A673 (cell line): Measurements from ENCODE around the gene CCL13. TPM values are rescaled to one million over a fixed set of nuclear protein-coding genes. Genes with fewer than 3 reads are reported as not detected.

Source experiments
- Bru-seq: library from RNA; stranded (reverse); fragments of 400-500 nt; gene quantifications from one replicate; lab custom pipeline; 2021; lab: Mats Ljungman, UMichigan
- BruChase-seq, 2 experiments: library from RNA; stranded (reverse); fragments of 400-500 nt; gene quantifications; one replicate each; lab custom pipeline; 2021; lab: Mats Ljungman, UMichigan
- BruUV-seq: library from RNA; stranded (reverse); fragments of 400-500 nt; replicated peaks from 2 replicates; lab custom pipeline; 2021; lab: Mats Ljungman, UMichigan
- CTCF ChIA-PET: fragments of 300-600 bp; sonication (Branson Sonifier 250); formaldehyde crosslinking; loops from one replicate; lab custom pipeline; 2022; ENCODE audit warnings: antibody characterized with exemption; lab: Charles Lee
- POLR2A ChIA-PET: fragments of 300-600 bp; sonication (Branson Sonifier 250); formaldehyde crosslinking; loops from one replicate; lab custom pipeline; 2022; ENCODE audit warnings: antibody characterized with exemption; ENCODE audit not compliant: low non-redundant PET; lab: Charles Lee
- DNase-seq: peaks from one replicate; pipeline ENCODE4 v3.0.0-alpha.2; 2015; ENCODE audit warnings: low spot score
- H3K27ac ChIP-seq: fragments of 200-600 bp; sonication (generic); 2 replicates; pipeline ENCODE4 v1.5.1; 2016; ENCODE audit warnings: mixed run types, low read depth, mild to moderate bottlenecking, mixed read lengths, antibody characterized with exemption, low read length; ENCODE audit not compliant: poor library complexity, severe bottlenecking
- H3K27me3 ChIP-seq: fragments of 200-600 bp; sonication (generic); replicated peaks from 2 replicates; pipeline ENCODE4 v1.6.1; 2017; ENCODE audit warnings: mixed run types, low read depth, mild to moderate bottlenecking, mixed read lengths, antibody characterized with exemption, low read length; ENCODE audit not compliant: insufficient read depth, poor library complexity
- H3K36me3 ChIP-seq: fragments of 200-600 bp; sonication (generic); 2 replicates; pipeline ENCODE4 v1.6.1; 2016; ENCODE audit warnings: mixed run types, mild to moderate bottlenecking, mixed read lengths, antibody characterized with exemption, low read length; ENCODE audit not compliant: insufficient read depth, poor library complexity, severe bottlenecking
- H3K4me1 ChIP-seq: fragments of 200-600 bp; sonication (generic); 2 replicates; pipeline ENCODE4 v1.6.1; 2017; ENCODE audit warnings: mixed run types, mild to moderate bottlenecking, mixed read lengths, antibody characterized with exemption, low read length; ENCODE audit not compliant: insufficient read depth, poor library complexity, severe bottlenecking
- H3K4me3 ChIP-seq: fragments of 200-600 bp; sonication (generic); 2 replicates; pipeline ENCODE4 v1.5.1; 2016; ENCODE audit warnings: low read depth, mixed run types, mild to moderate bottlenecking, mixed read lengths, low read length; ENCODE audit not compliant: poor library complexity, severe bottlenecking
- H3K9me3 ChIP-seq: fragments of 200-600 bp; sonication (generic); 2 replicates; pipeline ENCODE4 v1.6.1; 2016; ENCODE audit warnings: mixed run types, low read depth, mild to moderate bottlenecking, mixed read lengths, antibody characterized with exemption, low read length; ENCODE audit not compliant: poor library complexity, severe bottlenecking
- EZH2 ChIP-seq: fragments of 200-600 bp; sonication (generic); IDR thresholded peaks from 2 replicates; pipeline ENCODE4 v1.6.1; 2017; ENCODE audit warnings: borderline replicate concordance, low read depth, mild to moderate bottlenecking, mixed read lengths, antibody characterized with exemption, low read length; ENCODE audit not compliant: poor library complexity, severe bottlenecking
- intact Hi-C: fragments of 100-400 bp; cut with micrococcal nuclease; formaldehyde crosslinking; loops from one replicate; pipeline ENCODE4 v1.10.0; 2022; ENCODE audit not compliant: unreplicated experiment
- long read RNA-seq: library from polyadenylated mRNA; stranded (forward); transcript quantifications from one replicate; pipeline ENCODE4 v2.0.0, GENCODE V29; 2022
- total RNA-seq: library from RNA; stranded (reverse); gene quantifications from 2 replicates; pipeline ENCODE4 v1.2.3, GENCODE V29; 2021
- TF ChIP-seq, protein P1 (sequence below): fragments of 300-800, 200-600 bp; sonication (generic); conservative IDR thresholded peaks from 2 replicates; pipeline ENCODE4 v1.5.1; 2017; ENCODE audit warnings: low read depth, mild to moderate bottlenecking, antibody characterized with exemption, low read length, moderate library complexity, mixed read lengths

Gene CCL13
- total RNA-seq (not detected in 2 replicates), Bru-seq, nascent RNA (not detected), BruChase-seq, experiment 1, labeled RNA remaining after a 2-hour chase (not detected), BruChase-seq, experiment 2, labeled RNA remaining after a 6-hour chase (not detected)
- long read RNA-seq = 0 reads

DNA sequence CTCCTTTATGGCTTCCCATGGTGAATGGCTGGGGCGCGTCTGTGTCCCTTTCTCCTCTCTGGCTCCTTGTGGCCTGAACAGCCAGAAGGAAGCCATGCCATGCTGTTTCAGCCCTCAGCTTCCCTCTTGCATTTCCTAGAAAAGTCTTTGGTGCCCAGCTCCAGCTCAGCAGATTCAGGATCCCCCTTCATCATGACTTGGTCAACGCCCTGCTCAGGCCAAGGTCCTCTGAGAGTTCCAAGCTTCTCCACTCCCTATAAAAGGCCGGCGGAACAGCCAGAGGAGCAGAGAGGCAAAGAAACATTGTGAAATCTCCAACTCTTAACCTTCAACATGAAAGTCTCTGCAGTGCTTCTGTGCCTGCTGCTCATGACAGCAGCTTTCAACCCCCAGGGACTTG is at the start of gene CCL13:
CCL13 (plus strand) TSS at position 287 of the 400 bp plus-strand sequence; CDS start at position 334, 47 bp downstream.
- H3K4me3 ChIP-seq = no peak within 1 kb of the TSS
- ChIA-PET CTCF (no interaction called here), POLR2A (no interaction called here)
- TF ChIP-seq EZH2 = no peak
- TF ChIP-seq, protein P1, sequence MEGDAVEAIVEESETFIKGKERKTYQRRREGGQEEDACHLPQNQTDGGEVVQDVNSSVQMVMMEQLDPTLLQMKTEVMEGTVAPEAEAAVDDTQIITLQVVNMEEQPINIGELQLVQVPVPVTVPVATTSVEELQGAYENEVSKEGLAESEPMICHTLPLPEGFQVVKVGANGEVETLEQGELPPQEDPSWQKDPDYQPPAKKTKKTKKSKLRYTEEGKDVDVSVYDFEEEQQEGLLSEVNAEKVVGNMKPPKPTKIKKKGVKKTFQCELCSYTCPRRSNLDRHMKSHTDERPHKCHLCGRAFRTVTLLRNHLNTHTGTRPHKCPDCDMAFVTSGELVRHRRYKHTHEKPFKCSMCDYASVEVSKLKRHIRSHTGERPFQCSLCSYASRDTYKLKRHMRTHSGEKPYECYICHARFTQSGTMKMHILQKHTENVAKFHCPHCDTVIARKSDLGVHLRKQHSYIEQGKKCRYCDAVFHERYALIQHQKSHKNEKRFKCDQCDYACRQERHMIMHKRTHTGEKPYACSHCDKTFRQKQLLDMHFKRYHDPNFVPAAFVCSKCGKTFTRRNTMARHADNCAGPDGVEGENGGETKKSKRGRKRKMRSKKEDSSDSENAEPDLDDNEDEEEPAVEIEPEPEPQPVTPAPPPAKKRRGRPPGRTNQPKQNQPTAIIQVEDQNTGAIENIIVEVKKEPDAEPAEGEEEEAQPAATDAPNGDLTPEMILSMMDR = no peak
- DNase-seq = no peak
- H3K9me3 ChIP-seq = no peaks in the 10 kb centered on the region
- no peaks in the 10 kb centered on the region for H3K4me1 ChIP-seq
- H3K27me3 ChIP-seq = no peaks in the 10 kb centered on the region
- no TSS peak for BruUV-seq
- H3K36me3 ChIP-seq = no peaks in the 10 kb centered on the region
- H3K27ac ChIP-seq = no peak within 1 kb of the TSS
- intact Hi-C loops = no loop called here

DNA sequence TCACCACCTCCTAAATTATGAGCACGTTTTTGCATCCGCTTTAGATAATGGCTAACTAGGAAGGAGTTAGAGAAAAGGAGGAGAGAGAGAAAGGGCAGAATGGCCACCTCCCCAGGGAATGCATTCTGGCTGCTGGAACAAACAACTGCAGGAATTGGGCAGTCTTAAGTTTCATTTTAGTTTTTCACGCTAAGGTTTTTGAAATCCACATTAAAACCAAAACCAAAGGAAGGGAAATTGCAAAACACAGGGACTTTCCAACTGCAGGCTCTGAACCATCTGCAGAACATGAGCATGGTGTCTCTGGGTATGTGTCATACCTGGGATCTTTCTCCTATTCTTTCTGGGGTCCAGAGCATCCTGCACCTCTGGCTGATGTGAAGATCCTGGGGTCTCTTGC is 49.2 kb upstream of the CCL13 start:
- Histone ChIP-seq H3K27me3 (no peaks in the 10 kb centered on the region), H3K9me3 (no peaks in the 10 kb centered on the region), H3K36me3 (no peaks in the 10 kb centered on the region), H3K4me3 (no peak overlapping the region), H3K4me1 (no peaks in the 10 kb centered on the region), H3K27ac (no peak overlapping the region)
- BruUV-seq = no TSS peak
- TF ChIP-seq, protein P1 = no peak
- no peak for TF ChIP-seq EZH2
- intact Hi-C loops = no loop called here
- DNase-seq = no peak
- POLR2A ChIA-PET = no interaction called here
- CTCF ChIA-PET = no interaction called here

DNA sequence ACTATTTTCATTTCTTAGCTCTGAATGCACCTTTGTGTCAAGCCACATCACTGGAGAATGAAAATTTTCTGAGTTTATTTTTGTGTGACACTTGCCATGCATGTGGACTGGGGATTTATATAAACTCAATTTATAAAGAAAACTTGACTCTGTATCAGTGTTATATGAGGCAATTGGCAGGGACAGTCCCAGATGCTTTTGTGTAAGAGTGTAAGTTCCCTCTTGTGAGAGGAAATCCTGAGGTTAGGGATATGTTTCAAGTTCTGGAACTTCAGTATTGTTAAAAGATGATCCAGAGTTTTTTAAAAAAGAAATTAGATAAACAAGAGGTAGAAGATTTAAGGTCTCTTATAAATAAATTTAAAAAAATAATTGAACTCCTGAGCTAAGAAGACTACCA is 47.9 kb upstream of the CCL13 start:
- ChIA-PET POLR2A (no interaction called here), CTCF (no interaction called here)
- Histone ChIP-seq H3K27ac (no peak overlapping the region), H3K4me1 (no peaks in the 10 kb centered on the region), H3K27me3 (no peaks in the 10 kb centered on the region), H3K36me3 (no peaks in the 10 kb centered on the region), H3K4me3 (no peak overlapping the region), H3K9me3 (no peaks in the 10 kb centered on the region)
- intact Hi-C loops = no loop called here
- TF ChIP-seq, protein P1 = no peak
- no peak for TF ChIP-seq EZH2
- no peak for DNase-seq
- BruUV-seq = no TSS peak
